ENCODE data around the gene PARL. TPM values are rescaled to one million over a fixed set of nuclear protein-coding genes. Genes with fewer than 3 reads are reported as not detected.

PARL gene
- total and polyA plus RNA-seq, 2 of the 8 experiments (the other 6 are each of a cell fraction or from before 2014, with no cell fraction given), result 62.7 to 85.0 TPM

GRCh38 chr3:183781246-183781645 is 103.4 kb downstream of the PARL start:
- Histone ChIP-seq H3K14ac (ENCODE audit: insufficient read length) (no peak overlapping the region), H4K91ac (replicated peaks; ENCODE audit: insufficient read length, low read length) (no peak overlapping the region), H2BK5ac (ENCODE audit: low read depth, low read length) (no peak overlapping the region), H3K4ac (replicated peaks; ENCODE audit: insufficient read length, low read depth, low read length) (no peak overlapping the region), H3K27ac (ENCODE audit: low read depth, low read length) (no peak overlapping the region), H3K9ac (replicated peaks in 1 of 4; ENCODE audit: extremely low read depth in 1 of 4, low read depth in 3 of 4, low read length in 3 of 4) (no peak overlapping the region), H3K79me1 (ENCODE audit: low read depth, low read length) (no peaks in the 10 kb centered on the region), H3K9me3 (ENCODE audit: insufficient read depth in 2 of 2, low read depth in 1 of 2, low read length in 1 of 2) (no peaks in the 10 kb centered on the region), H2BK20ac (ENCODE audit: low read length) (no peak overlapping the region), H2BK12ac (ENCODE audit: low read depth, low read length) (no peak overlapping the region), H2AK5ac (ENCODE audit: low read depth, low read length) (no peak overlapping the region), H4K5ac (ENCODE audit: insufficient read length, low read depth, low read length) (no peak overlapping the region), H3K4me2 (ENCODE audit: insufficient read depth in 1 of 2, low read depth in 2 of 2, low read length in 2 of 2) (no peak overlapping the region), H3K56ac (replicated peaks; ENCODE audit: insufficient read length, low read depth, low read length) (no peak overlapping the region), H2BK120ac (replicated peaks; ENCODE audit: low read depth, low read length) (no peak overlapping the region), H3K18ac (ENCODE audit: extremely low read depth, low read length) (no peak overlapping the region), H4K8ac (ENCODE audit: extremely low read depth, insufficient read depth, low read length) (no peak overlapping the region), H2BK15ac (ENCODE audit: low read length) (no peak overlapping the region), H3K36me3 (ENCODE audit: control insufficient read depth in 2 of 4, insufficient read depth in 4 of 4, low read length in 3 of 4) (peaks cover 22 to 81% (median 56%) of the 10 kb centered on the region in 4 experiments), H4K20me1 (replicated peaks in 1 of 2; ENCODE audit: control insufficient read depth in 1 of 2, insufficient read depth in 2 of 2, low read length in 2 of 2) (peaks cover 0 to 4% of the 10 kb centered on the region in 2 experiments), H2AFZ (ENCODE audit: low read length) (no peak overlapping the region), H3K23ac (ENCODE audit: insufficient read length) (no peak overlapping the region), H3K27me3 (replicated peaks in 1 of 4; ENCODE audit: control insufficient read depth in 3 of 4, extremely low read depth in 1 of 4, insufficient read depth in 3 of 4, low read length in 3 of 4) (no peaks in the 10 kb centered on the region), H3K79me2 (ENCODE audit: control insufficient read depth in 1 of 2, insufficient read depth in 2 of 2, low read length in 2 of 2) (no peaks in the 10 kb centered on the region), H3K4me3 (ENCODE audit: extremely low read depth in 1 of 4, insufficient read depth in 2 of 4, low read depth in 3 of 4, low read length in 4 of 4) (no peak overlapping the region), H3K4me1 (replicated peaks in 1 of 4; ENCODE audit: control insufficient read depth in 3 of 4, insufficient read depth in 4 of 4, low read length in 3 of 4) (no peaks in the 10 kb centered on the region), H3K23me2 (ENCODE audit: low read depth, low read length) (no peaks in the 10 kb centered on the region)
- WGBS, 2 experiments (ENCODE audit: extremely low coverage in 1 of 2, insufficient coverage in 1 of 2, insufficient read length in 1 of 2, insufficient replicate concordance in 2 of 2, low coverage in 1 of 2, low lambda C conversion rate in 2 of 2, missing lambda C conversion rate in 1 of 2), result 92% methylated on average over 6 of the region's 6 CpGs; no CpG with 5 or more reads in 1 of the 2 experiments
- no peak for FAIRE-seq
- POLR2A ChIA-PET (ENCODE audit: partially characterized antibody), result no interaction called here
- CTCF ChIA-PET (ENCODE audit: partially characterized antibody), result interaction anchor here (1.0 kb wide), 1 partner anchor 14 kb away, joined by 3 read pairs; no protein-coding TSS in a partner anchor
- TF ChIP-seq POLR2AphosphoS5 (IDR thresholded peaks at IDR 0.05; ENCODE audit: low read depth, low read length), result no peak
- TF ChIP-seq GTF2F1 (IDR thresholded peaks at IDR 0.05; ENCODE audit: borderline replicate concordance, low read depth, low read length), result no peak
- no peak for TF ChIP-seq TBP (IDR thresholded peaks at IDR 0.05; ENCODE audit: low read depth, low read length)
- no peak for TF ChIP-seq CBX5 (IDR thresholded peaks at IDR 0.05; ENCODE audit: low read depth, low read length)
- TF ChIP-seq MAFK (IDR thresholded peaks at IDR 0.05; ENCODE audit: low read depth, low read length), result no peak
- TF ChIP-seq CEBPB (IDR thresholded peaks at IDR 0.05; ENCODE audit: low read depth, low read length), result no peak
- no peak for TF ChIP-seq KDM4A (IDR thresholded peaks at IDR 0.05; ENCODE audit: low read depth, low read length, severe bottlenecking)
- no peak for TF ChIP-seq CBX8 (IDR thresholded peaks at IDR 0.05; ENCODE audit: borderline replicate concordance, low read depth, low read length)
- no peak for TF ChIP-seq JUN (IDR thresholded peaks at IDR 0.05; ENCODE audit: low read depth, low read length)
- DNase-seq (ENCODE audit: low read depth in 1 of 2, low spot score in 2 of 2), result no peak

Data from H1 (cell line).